HG03039 (cell line): ENCODE measurements around the gene MVD.

Experiments used
- ATAC-seq: cut with Tn5 transposase; IDR thresholded peaks from one replicate; pipeline ENCODE4 v1.9.1; 2021; ENCODE audit warnings: mild to moderate bottlenecking, moderate library complexity; ENCODE audit not compliant: unreplicated experiment

MVD gene

GRCh38 chr16:88697116-88697830, 34.4 kb upstream of the MVD start:
- no peak for ATAC-seq

- no peak for ATAC-seq
Observed at GRCh38 chr16:88696441-88696840, 33.5 kb upstream of the MVD start.

- no peak for ATAC-seq
Observed at GRCh38 chr16:88695753-88696152, 32.9 kb upstream of the MVD start.

GRCh38 chr16:88695218-88695617, 32.3 kb upstream of the MVD start:
- no peak for ATAC-seq

GRCh38 chr16:88694221-88695087, 31.6 kb upstream of the MVD start:
- ATAC-seq = no peak

GRCh38 chr16:88693420-88694177, 30.7 kb upstream of the MVD start:
- no peak for ATAC-seq

- ATAC-seq = no peak
Observed at GRCh38 chr16:88692861-88693260, 30.0 kb upstream of the MVD start.

GRCh38 chr16:88691924-88692560, 29.2 kb upstream of the MVD start:
- no peak for ATAC-seq

- no peak for ATAC-seq
Observed at GRCh38 chr16:88691129-88691813, 28.4 kb upstream of the MVD start.

GRCh38 chr16:88690341-88691128, 27.6 kb upstream of the MVD start:
- no peak for ATAC-seq

- no peak for ATAC-seq
Observed at GRCh38 chr16:88688013-88688778, 25.3 kb upstream of the MVD start.

GRCh38 chr16:88687676-88688012, 24.8 kb upstream of the MVD start:
- ATAC-seq = no peak

GRCh38 chr16:88687254-88687576, 24.3 kb upstream of the MVD start:
- no peak for ATAC-seq

GRCh38 chr16:88686439-88687253, 23.8 kb upstream of the MVD start, which contains the start of gene SNAI3:
Gene SNAI3 (minus strand): TSS chr16:88686507. CDS start chr16:88686406, 101 bp downstream.
- peak; percentile 42 for ATAC-seq

GRCh38 chr16:88686062-88686438, 23.2 kb upstream of the MVD start:
- peak; percentile 14 for ATAC-seq

- ATAC-seq = no peak
Observed at GRCh38 chr16:88685156-88686061, 22.5 kb upstream of the MVD start.

GRCh38 chr16:88684569-88685155, 21.8 kb upstream of the MVD start:
- ATAC-seq = no peak
